Fibroblast of pulmonary artery (primary cell): ENCODE measurements around the gene RMND5A.

Experiments
- DNase-seq: peaks from one replicate; pipeline ENCODE4 v3.0.0-alpha.2; 2010; ENCODE audit warnings: low read depth
- H3K4me3 ChIP-seq: replicated peaks from 2 replicates; pipeline ENCODE4 v1.5.1; 2011; ENCODE audit warnings: low read depth, mild to moderate bottlenecking, control low read depth, low read length, moderate library complexity
- TF ChIP-seq, protein P1 (sequence below): IDR thresholded peaks from 2 replicates; pipeline ENCODE4 v1.5.1; 2011; ENCODE audit warnings: mild to moderate bottlenecking, control low read depth, low read length, inconsistent platforms; ENCODE audit errors: missing control alignments

The RMND5A gene

GRCh38 chr2:86677816-86678215 lies 42.3 kb upstream of the RMND5A start:
- DNase-seq, result no peak
- TF ChIP-seq, protein P1, sequence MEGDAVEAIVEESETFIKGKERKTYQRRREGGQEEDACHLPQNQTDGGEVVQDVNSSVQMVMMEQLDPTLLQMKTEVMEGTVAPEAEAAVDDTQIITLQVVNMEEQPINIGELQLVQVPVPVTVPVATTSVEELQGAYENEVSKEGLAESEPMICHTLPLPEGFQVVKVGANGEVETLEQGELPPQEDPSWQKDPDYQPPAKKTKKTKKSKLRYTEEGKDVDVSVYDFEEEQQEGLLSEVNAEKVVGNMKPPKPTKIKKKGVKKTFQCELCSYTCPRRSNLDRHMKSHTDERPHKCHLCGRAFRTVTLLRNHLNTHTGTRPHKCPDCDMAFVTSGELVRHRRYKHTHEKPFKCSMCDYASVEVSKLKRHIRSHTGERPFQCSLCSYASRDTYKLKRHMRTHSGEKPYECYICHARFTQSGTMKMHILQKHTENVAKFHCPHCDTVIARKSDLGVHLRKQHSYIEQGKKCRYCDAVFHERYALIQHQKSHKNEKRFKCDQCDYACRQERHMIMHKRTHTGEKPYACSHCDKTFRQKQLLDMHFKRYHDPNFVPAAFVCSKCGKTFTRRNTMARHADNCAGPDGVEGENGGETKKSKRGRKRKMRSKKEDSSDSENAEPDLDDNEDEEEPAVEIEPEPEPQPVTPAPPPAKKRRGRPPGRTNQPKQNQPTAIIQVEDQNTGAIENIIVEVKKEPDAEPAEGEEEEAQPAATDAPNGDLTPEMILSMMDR, result no peak
- no peak overlapping the region for H3K4me3 ChIP-seq

DNA sequence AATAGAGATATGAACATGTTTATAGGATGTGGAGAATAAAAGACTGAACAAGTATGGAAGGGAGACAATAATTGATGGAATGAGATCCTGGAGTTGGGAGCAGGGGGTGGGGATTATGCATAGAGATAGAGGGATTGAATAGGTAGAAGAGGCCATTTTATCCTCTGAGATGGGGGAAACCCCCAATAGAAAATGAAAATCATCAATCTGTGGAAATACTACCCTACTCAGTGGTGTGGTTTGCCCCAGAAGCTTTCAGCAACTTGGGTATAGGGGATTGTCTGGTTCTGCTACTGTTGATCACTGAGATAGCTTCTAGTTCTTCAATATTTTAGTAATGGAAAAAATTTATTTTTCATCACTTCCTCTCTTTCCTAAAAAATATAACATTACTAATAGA lies 41.1 kb upstream of the RMND5A start:
- no peak for DNase-seq
- TF ChIP-seq, protein P1, result no peak
- H3K4me3 ChIP-seq, result no peak overlapping the region

GRCh38 chr2:86685351-86685750 lies 34.7 kb upstream of the RMND5A start:
- no peak overlapping the region for H3K4me3 ChIP-seq
- no peak for DNase-seq
- TF ChIP-seq, protein P1, result no peak

DNA sequence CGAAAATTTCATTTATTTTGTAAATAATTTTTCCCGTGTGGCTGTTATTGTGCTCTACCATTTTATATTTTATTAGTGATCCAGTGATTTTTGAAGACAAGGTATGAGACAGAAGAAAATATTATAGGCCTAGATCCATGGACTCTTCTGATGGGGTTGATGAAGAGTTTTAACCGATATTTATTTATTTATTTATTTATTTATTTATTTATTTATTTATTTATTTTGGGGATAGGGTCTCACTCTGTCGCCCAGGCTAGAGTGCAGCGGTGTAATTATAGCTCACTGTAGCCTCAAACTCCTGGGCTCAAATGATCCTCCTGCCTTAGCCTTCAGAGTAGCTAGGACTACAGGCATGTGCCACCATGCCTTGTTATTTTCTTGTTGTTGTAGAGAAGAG lies 33.6 kb upstream of the RMND5A start:
- TF ChIP-seq, protein P1, result no peak
- no peak for DNase-seq
- H3K4me3 ChIP-seq, result no peak overlapping the region

GRCh38 chr2:86686905-86687304 lies 33.2 kb upstream of the RMND5A start:
- no peak overlapping the region for H3K4me3 ChIP-seq
- TF ChIP-seq, protein P1, result no peak
- DNase-seq, result no peak

DNA sequence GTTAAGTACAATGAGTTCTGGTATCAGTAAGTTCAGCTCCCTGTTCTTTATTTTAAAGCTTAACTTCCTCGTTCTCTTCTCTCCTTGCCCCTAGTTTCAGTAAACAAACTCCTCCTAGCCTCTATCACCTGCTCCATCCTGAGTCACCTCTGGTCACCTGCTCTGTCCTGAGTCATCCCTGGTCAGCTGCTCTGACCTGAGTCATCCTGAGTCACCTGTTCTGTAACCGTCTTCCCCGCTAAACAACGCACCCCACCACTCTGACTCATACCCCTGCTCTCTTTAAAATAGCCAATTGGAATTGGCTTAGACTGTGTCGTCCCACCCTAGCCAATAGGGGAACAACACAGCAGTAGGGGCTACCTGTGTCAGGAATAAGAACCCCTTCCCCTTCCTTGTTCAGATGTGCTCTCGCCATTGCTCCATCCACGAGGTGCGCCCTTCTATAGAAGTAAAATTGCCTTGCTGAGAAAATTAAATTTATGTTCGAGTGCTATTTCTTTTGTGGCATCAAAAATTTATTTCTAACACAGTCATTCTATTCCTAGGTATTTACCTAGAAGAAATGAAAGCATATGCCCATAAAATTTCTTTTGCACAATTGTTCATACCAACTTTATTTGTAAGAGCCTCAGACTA lies 24.9 kb upstream of the RMND5A start:
- H3K4me3 ChIP-seq, result no peak overlapping the region
- DNase-seq, result no peak
- TF ChIP-seq, protein P1, result no peak

DNA sequence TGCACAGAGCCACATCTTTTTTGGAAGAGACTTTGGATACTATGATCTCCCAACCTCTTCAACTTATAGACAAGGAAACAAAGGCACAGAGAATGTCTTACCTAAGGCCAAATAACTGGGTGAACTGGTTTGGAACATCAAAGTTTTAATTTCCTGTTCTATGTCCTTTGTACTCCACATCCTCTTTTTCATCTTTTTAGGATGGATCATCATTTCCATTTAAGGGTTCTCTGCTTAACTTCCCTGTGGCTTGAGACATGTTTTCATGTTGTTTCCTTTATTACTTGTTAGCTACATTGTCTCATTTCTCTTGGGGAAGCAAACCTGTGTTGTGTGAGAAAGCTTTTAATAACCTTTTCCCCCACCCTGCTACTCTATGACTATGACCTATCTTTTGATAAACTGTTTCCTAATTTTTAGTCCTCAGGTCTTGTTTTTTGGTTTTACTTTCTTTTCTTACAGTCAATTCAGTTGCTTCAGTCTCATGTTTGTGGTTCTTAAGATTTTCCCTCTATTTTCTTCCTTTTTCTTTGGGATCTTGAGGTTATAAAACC lies 22.5 kb upstream of the RMND5A start:
- no peak for DNase-seq
- TF ChIP-seq, protein P1, result no peak
- H3K4me3 ChIP-seq, result no peak overlapping the region
